ENCODE results near the gene MON2. TPM values are rescaled to one million over a fixed set of nuclear protein-coding genes. Genes with fewer than 3 reads are reported as not detected.

The MON2 gene
- total RNA-seq, 2 donors from 2014 or later: 48.6 to 66.3 TPM

MicroRNAs encoded within 50 kb of the gene (microRNA counts, 767-probe panel; counts per million panel counts)
- microRNA hsa-let-7i-5p: 5,564 to 5,677 counts per million in 2 donors

Small RNAs within 50 kb of the gene (microRNA-seq; reads per million reads assigned to microRNA genes)
- gene MIRLET7I: 85,782 reads per million, percentile 100 among the genes with 10 or more reads in this experiment

Small RNAs within 50 kb of the gene (small RNA-seq; reads per million reads assigned to genes)
- gene MIRLET7I (3,979 to 4,583 reads per million in 2 donors), gene RNU6-399P (0 reads per million in 2 donors)

Other genes starting within 250 kb of the MON2 start
- gene USP15, start 206.4 kb upstream of the MON2 start, total RNA-seq: 10 to 100 TPM; 33.6 to 59.4 TPM